Superior temporal gyrus (tissue), 1 donor: ENCODE data around the gene C12orf50.
"Not testable (repeated sequence)": the region's sequence is repeated elsewhere in the genome, so short reads cannot be mapped to it uniquely, and the experiment has no call there.

Experiments
- DNase-seq: peaks from one replicate; pipeline ENCODE4 v3.0.0-alpha.2; 2016; ENCODE audit errors: extremely low spot score

The C12orf50 gene

DNA sequence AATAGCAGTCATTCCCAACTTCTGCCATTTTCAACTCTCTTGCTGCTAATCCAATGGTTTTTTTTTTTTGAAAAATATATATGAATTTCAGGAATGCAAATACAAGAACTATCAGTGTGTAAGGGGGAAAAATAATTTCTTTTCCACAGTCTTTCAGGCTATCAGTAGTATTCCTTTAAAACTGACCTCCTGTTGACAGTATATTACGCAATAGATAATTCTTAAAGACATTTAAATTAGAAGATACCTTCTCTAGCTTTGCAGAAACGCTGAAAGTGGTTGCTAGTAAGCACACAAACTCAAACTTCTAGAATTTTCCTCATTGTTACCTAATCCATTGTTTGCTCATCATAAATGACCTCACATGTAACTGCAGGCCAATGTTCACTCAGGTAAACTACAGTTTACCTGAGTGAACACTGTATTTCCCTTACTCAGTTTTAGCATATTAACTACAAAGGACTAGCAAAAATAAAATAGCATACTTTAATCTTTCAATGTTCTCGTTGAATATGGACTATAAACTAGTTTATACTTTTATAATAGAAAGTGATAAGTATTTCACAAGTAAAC, at the start of gene C12orf50:
TSS of gene C12orf50 (minus strand) at position 309 of the 573 bp plus-strand sequence. CDS start 2,439 bp downstream, outside the sequence.
- no peak for DNase-seq

DNA sequence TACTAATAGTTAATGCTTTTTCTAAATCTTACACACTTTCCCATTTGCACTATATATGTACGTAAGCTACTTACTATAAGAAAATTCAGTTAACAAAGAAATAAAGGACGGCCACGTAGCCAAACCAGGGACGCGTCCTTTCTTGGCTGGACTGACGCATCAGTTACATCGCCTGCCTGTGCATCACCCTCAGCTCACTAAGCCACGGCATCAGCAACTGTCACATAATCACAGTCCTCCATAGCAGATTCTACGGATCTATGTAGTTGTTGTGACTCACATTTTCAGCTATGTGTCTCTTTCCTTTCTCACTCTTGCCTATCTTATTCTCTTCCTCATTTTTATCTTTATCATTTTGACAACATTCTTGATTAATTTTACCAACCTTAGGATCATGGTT, 38.1 kb upstream of the C12orf50 start:
- no peak for DNase-seq

DNA sequence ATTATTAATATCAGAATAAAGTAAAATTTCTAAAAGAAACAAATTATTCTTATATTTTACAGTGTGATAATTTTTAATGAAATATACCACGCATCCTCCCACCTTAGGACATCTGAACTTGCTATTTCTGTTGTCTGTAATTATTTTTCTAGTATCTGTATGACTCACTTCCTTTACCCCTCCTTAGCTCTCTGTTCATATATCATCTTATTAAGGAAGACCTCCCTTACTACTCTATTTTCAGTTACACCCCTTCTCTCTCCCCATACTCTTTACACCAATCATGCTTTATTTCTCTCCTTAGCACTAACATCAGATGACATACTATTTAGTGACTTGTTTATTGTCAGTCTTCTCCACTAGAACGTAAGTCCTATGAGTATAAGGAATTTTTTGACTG, 34.2 kb upstream of the C12orf50 start:
- no peak for DNase-seq

DNA sequence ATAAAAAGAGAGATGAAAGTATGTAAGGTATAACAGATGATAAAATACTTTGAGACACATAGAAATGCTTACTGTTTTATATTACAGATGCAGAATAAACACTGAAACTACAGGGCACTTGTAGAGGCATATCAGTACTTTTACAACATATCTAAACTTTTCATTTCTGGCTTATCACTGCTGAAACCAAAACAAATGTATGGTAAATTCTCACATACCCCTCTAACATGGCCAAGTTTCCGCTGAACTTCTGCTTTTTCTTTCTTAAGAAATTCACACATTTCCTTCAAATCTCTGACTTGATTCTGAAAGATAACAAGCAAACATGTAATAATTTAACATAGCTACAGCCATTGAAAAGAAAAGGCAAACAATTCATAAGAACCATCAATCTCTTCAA, 33.3 kb upstream of the C12orf50 start:
- DNase-seq, result no peak

- no peak for DNase-seq
These were observed 29.5 kb upstream of the C12orf50 start for GRCh38 chr12:88058719-88059077.

- peak; percentile 55 for DNase-seq
These were observed 29.0 kb upstream of the C12orf50 start for GRCh38 chr12:88057994-88058718.

GRCh38 chr12:88056571-88056970, 27.4 kb upstream of the C12orf50 start:
- no peak for DNase-seq

DNA sequence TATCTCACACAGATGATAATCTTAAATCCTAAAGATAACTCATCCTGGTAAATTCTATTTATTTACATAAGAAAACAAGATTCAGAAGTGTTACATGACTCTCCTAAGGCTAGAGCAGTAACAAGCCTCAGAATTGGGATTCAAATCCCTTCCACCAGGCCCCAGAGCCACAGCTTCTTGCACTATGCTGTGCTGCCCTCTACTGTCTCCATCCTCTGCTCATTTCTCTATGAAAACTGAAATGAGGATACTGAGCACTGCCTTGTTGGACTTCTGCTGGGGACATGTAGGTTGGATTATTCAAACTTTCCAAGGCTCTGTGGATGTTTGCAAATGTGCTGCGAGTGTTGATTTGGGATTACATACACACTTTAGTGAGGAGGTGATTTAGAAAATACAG, 23.5 kb upstream of the C12orf50 start:
- DNase-seq, result peak; percentile 81

- DNase-seq, result no peak
These were observed 14.8 kb upstream of the C12orf50 start for GRCh38 chr12:88044035-88044434.

DNA sequence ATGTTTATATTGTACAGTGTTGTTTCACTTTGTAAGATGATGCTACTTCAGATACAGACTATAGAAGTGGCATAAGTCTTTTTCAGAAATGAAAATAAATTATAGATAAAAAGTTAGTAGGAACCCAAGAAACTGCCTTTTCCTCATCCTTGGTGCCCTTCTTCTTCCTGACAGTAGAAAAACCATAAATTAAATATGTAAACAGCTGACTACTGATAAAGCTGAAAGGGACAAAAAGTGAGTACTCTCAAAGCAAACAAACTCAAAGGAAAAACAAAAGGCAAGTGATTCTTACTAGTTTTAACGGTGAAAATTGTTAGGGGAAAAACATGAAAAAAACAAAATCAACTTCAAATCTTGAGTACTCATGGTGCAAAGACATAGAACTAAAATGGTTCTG, 8.6 kb upstream of the C12orf50 start:
- DNase-seq, result no peak

- DNase-seq, result no peak
These were observed 7.3 kb upstream of the C12orf50 start for GRCh38 chr12:88036353-88036965.

GRCh38 chr12:88035907-88036289, 6.7 kb upstream of the C12orf50 start:
- no peak for DNase-seq

GRCh38 chr12:88035271-88035906, 6.2 kb upstream of the C12orf50 start:
- peak; percentile 93 for DNase-seq

DNA sequence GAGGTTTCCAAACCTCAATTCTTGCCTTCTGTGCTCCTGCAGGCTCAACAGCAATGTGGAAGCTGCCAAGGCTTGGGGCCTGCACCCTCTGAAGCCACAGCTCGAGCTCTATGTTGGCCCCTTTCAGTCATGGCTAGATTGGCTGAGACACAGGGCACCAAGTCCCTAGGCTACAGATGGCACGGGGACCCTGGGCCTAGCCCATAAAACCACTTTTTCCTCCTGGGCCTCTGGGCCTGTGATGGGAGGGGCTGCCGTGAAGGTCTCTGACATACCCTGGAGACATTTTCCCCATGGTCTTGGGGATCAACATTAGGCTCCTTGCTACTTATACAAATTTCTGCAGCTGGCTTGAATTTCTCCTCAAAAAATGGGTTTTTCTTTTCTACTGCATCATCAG, 2.0 kb upstream of the C12orf50 start:
- DNase-seq, result not testable (repeated sequence)

DNA sequence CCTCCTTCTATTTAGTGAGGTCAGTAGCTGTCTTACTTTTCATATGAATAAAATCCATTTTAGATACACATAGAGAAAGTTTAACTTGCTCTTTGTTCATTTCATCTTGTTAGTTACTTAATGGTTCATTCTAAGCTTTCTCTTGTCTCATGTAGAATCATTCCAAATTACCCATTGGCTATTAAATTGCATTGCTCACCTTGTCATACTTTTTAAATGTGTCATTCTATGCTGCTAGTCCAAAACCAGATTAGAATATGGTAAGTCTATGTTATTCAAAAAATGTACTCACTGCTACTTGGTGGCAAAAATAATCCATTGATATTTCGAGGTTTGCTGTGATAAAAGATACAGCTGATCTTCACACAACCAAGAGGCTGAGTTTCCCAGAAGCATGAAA, 3.0 kb downstream of the C12orf50 start:
- no peak for DNase-seq

- DNase-seq, result no peak
These were observed 11.2 kb downstream of the C12orf50 start for GRCh38 chr12:88017964-88018363.

DNA sequence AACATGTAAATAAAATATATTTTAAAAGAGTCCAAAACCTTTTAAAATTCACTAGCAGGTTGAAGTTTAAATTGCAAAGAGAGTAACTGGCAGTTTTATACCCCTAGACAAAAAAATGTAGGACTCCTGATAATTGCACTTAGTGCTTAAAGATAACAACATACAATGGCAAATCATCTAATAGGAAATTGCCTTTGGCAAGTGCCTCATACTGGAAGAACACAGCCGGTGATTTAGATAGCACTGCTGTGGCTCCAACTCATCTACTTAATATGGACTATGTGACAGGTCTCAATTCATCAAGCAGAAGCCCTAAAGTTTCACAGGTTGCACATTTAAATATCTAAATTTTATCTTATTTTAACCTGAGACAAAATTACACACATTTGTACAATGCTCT, 13.4 kb downstream of the C12orf50 start:
- no peak for DNase-seq

GRCh38 chr12:88011755-88012154, 17.4 kb downstream of the C12orf50 start:
- no peak for DNase-seq

DNA sequence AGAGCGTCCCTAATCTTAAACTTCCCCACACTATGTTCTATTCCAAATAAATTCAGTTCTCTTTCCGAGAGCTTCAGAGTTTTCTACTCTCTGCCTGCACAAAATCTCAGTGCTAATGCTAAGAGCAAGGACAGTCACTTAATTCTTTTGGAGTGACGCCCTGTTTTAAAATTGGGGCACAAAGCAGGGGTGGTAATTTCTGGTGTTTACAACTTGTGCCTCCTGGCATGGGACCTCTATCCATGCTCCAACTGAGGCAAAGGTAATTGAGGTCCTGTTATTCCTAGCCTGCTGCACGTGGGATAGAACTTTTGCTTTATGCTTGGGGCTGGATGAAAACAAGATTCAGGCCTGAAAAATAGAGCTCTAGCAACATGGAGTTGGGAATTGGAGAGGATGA, 22.9 kb downstream of the C12orf50 start:
- DNase-seq, result no peak

- no peak for DNase-seq
These were observed 27.9 kb downstream of the C12orf50 start for GRCh38 chr12:88001327-88001726.

GRCh38 chr12:87995581-87996178, 33.5 kb downstream of the C12orf50 start:
- peak; percentile 86 for DNase-seq

DNA sequence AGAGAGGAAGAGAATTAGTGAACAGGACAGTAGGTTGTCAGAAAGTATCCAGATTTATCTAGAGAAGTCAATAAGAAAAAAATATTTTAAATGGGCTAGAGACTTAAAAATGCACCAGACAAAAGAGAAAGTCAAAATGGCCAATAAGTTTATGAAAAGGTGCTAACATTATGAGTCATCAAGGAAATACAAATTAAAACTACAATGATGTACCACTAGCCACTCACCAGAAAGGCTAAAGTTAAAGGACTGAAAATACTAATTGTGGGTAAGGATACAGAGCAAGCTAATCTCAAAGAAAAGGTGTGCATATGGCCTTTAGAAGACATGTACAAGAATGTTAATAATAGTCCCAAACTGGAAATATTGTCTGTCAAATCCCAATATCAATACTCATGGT, 37.7 kb downstream of the C12orf50 start:
- DNase-seq, result no peak
